Fibroblast of the conjunctiva (primary cell): ENCODE data around the gene PLEKHJ1.
A peak's percentile ranks its signal among the peaks of the same experiment; 100 is the strongest.
"Not testable (repeated sequence)": the region's sequence is repeated elsewhere in the genome, so short reads cannot be mapped to it uniquely, and the experiment has no call there.

Experiments used
- DNase-seq: peaks from one replicate; pipeline ENCODE4 v3.0.0-alpha.2; 2010; ENCODE audit warnings: low read depth

Gene PLEKHJ1, protein sequence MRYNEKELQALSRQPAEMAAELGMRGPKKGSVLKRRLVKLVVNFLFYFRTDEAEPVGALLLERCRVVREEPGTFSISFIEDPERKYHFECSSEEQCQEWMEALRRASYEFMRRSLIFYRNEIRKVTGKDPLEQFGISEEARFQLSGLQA

GRCh38 chr19:2236314-2237050 lies at the start of gene PLEKHJ1, which contains the start of gene SF3A2:
Gene PLEKHJ1, minus strand, starts transcription at chr19:2236329. Its CDS starts 81 bp downstream, at chr19:2236248.
Gene SF3A2, plus strand, starts transcription at chr19:2236824. Its CDS starts 6,595 bp downstream, at chr19:2243419.
- DNase-seq, result peak; percentile 95

- no peak for DNase-seq
Observed at GRCh38 chr19:2283835-2284507, 47.8 kb upstream of the PLEKHJ1 start.

GRCh38 chr19:2282862-2283237 lies 46.7 kb upstream of the PLEKHJ1 start:
- DNase-seq, result no peak

DNA sequence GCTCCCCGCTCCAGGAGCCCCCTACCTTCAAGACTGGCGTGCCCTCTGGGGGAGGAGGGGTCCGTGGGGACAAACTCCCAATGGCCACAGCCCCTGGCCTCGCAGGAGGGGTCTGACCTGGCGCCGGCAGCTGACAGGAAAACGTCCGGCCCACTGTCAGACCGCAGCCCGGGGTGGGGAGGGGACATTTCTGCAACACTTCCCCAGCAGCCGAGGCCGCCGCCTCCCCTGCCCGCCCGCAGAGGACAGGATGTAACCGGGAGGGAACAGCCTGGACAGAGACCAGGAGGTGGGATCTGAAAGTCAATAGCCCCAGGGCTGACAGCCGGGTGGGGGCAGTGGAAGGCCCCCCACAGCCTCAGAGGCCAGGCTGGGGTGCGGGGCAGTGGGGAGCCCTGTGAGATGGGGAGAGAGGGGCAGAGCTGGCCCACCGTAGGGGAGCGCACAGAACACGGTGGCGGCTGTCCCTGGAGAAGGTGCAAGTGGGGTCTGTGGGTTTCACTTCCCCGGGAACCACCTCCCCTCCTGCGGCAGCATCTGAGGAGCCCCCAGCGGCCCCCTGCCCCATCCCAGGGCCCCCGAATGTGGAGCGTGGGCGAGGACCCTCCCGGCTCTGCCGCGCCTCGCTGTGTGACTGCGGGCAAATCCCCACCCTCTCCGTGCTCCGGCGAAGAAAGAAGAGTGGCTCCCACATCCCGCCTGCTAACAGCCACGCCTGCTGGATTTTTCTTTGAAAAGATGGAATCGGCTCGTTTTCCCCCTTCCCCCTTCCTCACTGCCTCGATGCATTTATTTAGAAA lies 46.1 kb upstream of the PLEKHJ1 start, which contains the start of gene PEAK3:
TSS of gene PEAK3 (minus strand) at position 114 of the 800 bp plus-strand sequence. CDS start 1,244 bp downstream, outside the sequence.
- no peak for DNase-seq

DNA sequence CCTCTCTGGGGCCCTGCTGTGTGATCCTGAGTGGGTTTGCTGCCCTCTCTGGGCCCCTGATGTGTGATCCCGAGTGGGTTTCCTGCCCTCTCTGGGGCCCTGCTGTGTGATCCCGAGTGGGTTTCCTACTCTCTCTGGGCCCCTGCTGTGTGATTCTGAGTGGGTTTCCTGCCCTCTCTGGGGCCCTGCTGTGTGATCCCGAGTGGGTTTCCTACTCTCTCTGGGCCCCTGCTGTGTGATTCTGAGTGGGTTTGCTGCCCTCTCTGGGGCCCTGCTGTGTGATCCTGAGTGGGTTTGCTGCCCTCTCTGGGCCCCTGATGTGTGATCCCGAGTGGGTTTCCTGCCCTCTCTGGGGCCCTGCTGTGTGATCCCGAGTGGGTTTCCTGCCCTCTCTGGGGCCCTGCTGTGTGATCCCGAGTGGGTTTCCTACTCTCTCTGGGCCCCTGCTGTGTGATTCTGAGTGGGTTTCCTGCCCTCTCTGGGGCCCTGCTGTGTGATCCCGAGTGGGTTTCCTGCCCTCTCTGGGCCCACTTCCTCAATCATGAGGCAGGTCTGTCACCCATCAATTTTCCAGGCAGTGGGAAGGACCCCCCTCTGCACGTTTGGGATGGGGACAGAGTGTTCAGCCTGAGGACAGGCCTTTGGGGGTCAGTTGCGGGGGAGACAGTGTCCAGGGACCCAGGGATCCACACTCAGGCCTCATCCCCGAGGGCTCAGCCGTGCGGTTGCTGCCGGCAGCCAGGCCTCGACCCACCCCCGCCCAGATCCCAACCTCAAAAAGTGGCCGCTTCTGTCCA lies 45.3 kb upstream of the PLEKHJ1 start:
- DNase-seq, result not testable (repeated sequence)

DNA sequence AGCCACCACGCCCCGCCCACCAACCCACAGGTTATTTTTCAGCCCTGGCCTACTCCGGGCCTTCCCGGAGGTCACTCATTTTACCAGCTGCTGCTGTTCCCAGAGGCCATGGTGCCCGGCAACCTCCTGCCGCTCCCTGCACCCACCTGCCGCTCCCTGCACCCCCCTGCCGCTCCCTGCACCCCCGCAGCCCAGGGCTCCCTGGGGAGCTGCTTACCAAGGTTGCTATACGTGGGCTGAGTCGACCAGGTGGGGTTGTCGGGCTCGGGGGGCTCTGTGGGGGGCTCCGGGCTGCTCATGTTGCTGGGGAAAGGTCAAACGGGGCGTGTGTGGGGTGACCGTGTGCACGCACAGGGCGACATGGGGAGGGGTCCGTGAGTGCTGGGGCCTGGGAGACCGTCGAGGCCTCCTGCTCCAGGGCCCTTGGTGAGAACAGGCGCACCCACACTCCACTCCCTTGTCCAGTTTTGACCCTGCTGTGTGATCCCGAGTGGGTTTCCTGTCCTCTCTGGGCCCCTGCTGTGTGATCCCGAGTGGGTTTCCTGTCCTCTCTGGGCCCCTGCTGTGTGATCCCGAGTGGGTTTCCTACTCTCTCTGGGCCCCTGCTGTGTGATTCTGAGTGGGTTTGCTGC lies 44.6 kb upstream of the PLEKHJ1 start:
- no peak for DNase-seq

- no peak for DNase-seq
Observed at GRCh38 chr19:2278459-2279158, 42.5 kb upstream of the PLEKHJ1 start.

- DNase-seq, result no peak
Observed at GRCh38 chr19:2277138-2277537, 41.0 kb upstream of the PLEKHJ1 start.

GRCh38 chr19:2276429-2276986 lies 40.4 kb upstream of the PLEKHJ1 start:
- DNase-seq, result no peak

DNA sequence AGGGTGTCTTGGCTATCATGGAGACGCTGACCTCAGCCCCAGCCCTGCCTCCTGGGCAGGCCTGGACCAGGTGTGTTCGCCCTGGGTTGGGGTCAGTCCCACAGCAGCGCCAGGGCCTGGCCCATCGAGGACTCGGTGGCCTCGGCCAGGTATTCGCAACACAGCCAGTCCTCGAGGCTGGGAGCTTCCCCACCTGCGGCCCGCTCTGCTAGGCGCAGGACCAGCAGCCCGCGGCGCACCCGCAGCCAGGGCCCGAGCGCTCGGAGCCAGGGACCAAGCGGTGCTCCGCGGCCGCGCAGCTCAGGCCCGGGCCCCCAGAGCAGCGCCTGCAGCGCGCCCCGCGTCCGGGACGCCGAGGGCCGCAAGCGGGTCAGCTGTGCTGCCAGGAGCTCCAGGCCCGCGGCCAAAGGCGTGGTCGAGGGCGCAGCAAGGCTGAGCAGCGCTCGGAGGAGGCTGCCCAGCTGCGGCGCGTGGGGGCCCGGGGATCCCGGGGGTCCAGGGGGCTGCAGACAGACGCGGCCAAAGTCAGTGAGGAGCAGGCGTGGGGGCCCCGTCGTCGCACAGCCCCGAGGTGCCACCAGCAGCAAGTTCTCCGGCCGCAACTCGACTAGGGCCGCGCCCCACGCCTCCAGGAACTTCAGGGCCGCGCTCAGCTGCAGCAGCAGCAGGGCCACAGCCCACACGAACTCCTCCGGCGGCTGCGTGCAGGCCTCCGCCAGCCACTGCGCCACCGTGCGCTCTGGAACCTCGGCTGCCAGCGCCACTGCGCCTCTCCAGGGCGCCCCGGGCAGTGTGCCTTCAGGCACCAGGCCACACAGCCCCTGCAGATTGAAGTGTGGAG lies 39.7 kb upstream of the PLEKHJ1 start:
- no peak for DNase-seq

DNA sequence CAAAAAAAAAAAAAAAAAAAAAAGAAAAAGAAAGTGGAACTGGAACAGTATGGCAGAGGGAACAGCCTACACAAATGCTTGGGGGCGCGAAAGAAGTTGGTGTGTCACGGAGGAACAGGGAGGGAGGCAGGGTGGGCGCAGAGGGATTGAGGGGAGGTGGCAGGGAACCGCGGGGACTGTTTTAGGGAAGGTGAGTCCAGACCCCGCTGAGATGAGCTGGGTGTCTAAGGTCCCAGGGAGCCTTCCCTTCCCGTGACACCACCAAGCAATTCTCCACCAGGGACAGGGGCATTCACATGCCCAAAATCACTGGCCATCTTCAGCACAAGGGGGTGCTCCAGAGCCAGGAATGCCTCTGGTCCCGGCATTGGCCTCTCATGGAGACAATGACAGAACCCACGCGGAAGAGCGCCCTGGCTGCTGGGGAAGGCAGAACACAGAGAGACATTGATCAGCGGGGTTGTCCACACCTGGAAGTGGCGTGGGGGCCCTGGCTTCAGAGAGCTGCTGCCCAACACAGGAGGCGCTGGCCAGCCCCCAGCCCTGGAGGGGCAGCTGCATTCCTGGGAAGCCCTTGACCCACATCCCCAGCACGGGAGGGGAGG lies 38.9 kb upstream of the PLEKHJ1 start:
- DNase-seq, result peak; percentile 39

GRCh38 chr19:2274185-2274711 lies 38.1 kb upstream of the PLEKHJ1 start:
- DNase-seq, result no peak

DNA sequence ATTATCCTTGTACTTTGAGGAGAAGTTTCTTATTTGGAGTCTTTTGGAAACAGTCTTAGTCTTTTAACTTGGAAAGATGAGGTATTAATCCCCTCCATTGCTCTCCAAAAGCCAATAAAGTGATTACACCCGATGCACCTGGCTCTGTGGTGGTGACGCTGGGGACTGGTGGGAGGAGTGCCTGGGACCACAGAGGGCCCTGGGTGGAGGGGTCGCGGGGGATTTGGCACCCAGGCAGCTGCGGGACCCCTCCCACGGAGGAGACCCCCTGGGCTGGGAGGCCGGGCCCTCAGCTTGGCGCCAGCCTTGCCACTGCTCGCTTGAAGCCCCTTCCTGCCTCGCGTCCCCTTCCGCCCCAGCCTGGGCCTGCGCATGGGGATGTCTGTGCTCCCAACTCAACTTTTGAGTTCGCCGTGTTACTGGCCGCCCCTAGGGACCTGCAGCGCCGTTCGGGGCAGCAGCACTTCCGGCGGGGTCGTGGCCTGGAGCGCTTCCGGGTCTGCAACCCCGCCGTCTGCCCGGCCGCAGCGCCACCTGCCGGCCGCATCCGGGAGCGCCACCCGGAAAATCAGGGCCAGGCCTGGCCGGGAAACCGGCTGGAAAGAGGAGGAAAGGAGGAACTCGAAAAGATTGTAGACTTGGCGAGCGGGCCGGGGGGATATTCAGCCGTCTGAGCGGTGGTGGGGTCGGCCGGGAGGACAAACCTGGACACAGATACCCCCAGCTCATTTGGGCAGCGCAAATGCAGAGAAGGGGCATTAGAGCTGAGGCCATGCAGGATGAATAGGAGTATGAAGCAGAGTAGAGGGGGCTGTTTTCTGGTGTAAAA lies 37.4 kb upstream of the PLEKHJ1 start:
- DNase-seq, result peak; percentile 63

GRCh38 chr19:2271234-2272103 lies 35.3 kb upstream of the PLEKHJ1 start:
- peak; percentile 38 for DNase-seq

DNA sequence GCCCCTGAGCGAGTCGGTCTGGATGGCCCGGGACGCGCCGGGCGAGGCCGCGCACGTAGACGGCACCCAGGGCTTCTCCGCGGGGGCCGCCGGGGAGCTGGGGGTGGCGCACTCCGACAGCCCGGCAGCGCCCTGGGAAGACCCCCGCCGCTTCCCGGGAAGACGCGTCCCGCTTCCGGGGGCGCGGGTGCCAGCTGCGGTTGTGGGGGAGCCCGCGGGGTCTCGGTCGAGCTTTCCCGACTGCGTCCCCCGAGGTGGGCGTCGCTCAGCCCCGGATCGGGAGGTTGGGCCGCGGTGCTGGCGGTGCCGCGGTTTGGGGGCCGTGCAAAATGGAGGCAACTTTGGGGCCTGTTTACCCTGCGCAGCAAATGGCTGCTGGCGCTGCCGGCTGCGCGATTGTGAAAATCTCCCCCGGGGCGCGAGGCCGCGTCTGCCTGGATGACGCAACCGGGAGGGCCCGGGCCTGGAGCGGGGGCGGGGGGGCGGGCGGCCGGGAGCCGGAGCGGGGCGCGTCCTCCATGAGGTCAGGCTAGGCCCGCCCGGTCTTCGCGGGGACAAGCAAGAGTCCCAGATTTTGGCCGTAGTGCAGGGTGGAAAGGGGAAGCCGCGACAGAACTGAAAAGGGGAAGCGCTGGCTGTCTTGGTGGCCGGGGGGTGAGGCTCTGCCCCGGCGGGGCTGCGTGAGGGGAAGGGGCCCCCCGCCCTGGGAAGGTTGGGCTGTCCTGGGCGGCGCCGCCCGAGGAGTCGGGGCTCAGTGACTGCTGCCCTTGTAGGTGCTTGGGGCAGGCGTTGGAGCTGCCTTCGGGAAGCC lies 34.5 kb upstream of the PLEKHJ1 start:
- DNase-seq, result peak; percentile 71

DNA sequence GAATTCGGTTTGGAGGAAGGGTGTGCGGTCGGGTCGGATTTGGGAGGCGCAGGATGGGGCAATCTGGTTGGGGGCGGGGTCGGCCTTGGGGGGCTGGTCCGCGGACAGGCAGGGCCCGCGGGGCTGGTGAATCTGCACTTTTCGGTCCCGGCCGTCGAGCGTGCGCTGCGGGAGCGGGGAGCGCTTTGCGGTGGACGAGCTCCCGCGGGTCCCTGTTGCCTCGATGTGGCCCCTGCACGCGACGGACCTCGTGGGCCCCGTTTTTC lies 34.0 kb upstream of the PLEKHJ1 start:
- DNase-seq, result no peak
